ENCODE measurements around the gene RNASEH2B.

DNA sequence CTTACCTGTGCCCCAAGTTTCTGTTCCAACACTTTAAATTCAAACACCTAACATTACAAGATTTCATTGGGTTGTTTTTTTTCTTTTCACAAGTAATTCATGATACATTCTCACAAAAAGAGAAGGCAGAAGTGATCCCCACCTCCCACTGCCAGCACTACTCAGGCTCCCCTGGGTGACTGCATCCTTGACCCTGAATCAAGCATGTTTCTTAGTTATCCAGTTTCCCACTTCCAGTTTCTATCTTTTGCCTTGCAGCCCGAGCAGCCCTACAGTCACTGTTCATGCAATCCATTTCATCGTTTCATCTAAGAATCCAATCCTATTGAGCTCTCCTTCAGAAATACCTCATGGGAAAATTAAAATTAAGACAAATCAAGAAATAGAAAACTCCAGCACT lies 61.4 kb downstream of the RNASEH2B start:
- TF ChIP-seq, protein P1, sequence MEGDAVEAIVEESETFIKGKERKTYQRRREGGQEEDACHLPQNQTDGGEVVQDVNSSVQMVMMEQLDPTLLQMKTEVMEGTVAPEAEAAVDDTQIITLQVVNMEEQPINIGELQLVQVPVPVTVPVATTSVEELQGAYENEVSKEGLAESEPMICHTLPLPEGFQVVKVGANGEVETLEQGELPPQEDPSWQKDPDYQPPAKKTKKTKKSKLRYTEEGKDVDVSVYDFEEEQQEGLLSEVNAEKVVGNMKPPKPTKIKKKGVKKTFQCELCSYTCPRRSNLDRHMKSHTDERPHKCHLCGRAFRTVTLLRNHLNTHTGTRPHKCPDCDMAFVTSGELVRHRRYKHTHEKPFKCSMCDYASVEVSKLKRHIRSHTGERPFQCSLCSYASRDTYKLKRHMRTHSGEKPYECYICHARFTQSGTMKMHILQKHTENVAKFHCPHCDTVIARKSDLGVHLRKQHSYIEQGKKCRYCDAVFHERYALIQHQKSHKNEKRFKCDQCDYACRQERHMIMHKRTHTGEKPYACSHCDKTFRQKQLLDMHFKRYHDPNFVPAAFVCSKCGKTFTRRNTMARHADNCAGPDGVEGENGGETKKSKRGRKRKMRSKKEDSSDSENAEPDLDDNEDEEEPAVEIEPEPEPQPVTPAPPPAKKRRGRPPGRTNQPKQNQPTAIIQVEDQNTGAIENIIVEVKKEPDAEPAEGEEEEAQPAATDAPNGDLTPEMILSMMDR (IDR thresholded peaks at IDR 0.05), result no peak
- no peak for TF ChIP-seq POLR2A (IDR thresholded peaks at IDR 0.05)
